Stimulated activated CD4-positive, alpha-beta T cell treated with anti-CD3 and anti-CD28 coated beads, Interleukin-12 subunit alpha, Interleukin-12 subunit beta, amount 100 ng/mL, for 24 hours (primary cell): ENCODE results near the gene WDFY2.

ENCODE experiments used
- DNase-seq, 2 experiments: peaks; one replicate each; pipeline ENCODE4 v3.0.0-alpha.2; 2020; ENCODE audit warnings: low read depth in 2 of 2

The WDFY2 gene

GRCh38 chr13:51739027-51739764, 154.9 kb downstream of the WDFY2 start:
- no peak for DNase-seq

DNA sequence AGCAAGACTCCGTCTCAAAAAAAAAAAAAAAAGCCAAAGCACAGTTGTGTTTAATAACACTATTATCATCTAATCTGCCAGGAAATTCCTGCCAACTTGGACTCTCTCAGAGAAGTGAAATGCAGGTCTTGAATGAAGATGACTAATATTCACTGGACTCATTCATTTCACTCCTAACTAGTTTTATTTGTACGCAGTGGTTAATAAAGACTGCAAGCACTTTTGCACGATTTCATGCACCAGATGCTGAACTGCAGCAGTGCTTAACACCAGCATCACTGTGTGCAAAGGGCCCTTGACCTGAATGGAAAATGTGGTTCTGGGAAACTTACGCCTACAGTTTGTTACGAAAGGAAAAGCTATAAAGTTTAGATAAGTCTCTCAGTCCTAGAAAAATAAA, 156.4 kb downstream of the WDFY2 start:
- no peak for DNase-seq

DNA sequence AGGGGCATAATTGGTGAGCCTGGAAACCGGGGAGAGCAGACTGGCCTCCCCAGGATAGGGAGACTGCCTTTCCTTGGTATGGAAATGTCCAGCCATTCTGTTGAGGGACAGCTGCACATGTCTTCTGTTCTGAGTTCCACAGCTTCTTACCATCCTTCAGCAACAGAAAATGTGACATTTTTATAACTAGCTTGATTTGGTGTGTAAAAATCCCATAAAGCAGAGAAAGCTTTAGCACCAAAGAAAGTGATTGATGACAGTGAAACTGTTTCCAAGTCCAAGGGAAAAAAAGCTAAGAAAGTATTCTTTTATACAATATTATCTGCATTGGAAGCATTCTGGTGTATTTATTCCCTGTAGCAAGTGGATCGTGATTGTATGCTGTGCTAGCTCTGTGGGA, 157.8 kb downstream of the WDFY2 start:
- no peak for DNase-seq

DNA sequence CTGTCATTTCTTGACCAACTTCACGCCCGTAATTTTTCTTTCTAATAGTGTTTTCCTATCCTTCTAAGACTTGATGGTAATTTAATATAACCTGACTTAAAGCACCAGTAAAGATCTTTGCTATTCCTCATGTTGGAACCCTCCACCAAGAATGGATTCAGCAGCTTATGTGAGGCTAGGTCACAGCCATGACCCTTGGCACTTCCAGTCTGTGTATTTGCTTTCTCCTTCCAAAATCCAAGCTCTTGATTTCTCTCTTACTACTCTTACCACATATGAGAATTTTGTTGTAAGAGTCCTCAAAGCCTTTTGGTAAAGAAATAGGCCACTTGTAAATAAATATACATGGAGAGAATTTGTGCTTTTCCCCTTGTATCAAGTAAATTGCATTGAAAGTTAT, 158.3 kb downstream of the WDFY2 start:
- no peak for DNase-seq

- no peak for DNase-seq
These were observed 161.0 kb downstream of the WDFY2 start for GRCh38 chr13:51745243-51745642.

DNA sequence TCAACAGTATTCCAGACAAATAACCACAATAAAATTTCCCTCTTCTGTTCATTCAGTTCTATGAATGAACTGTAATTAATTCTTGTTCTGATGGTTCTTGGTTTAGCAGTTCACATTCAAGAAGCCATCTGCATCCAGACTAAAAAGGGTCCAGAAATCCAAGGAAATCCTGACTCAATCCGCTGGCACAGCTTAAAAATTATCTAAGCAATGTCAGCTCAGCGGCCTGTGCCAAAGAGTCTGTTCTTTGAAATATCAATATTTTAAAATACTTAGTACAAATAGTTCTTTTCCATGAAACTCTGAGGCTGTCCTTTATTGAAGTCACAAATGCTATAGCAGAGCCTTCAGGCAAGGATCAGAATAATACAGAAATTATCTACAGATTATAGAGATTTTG, 162.5 kb downstream of the WDFY2 start:
- DNase-seq: no peak

GRCh38 chr13:51747438-51748434, 163.5 kb downstream of the WDFY2 start:
- no peak for DNase-seq

GRCh38 chr13:51756651-51757050, 172.4 kb downstream of the WDFY2 start:
- DNase-seq: no peak

DNA sequence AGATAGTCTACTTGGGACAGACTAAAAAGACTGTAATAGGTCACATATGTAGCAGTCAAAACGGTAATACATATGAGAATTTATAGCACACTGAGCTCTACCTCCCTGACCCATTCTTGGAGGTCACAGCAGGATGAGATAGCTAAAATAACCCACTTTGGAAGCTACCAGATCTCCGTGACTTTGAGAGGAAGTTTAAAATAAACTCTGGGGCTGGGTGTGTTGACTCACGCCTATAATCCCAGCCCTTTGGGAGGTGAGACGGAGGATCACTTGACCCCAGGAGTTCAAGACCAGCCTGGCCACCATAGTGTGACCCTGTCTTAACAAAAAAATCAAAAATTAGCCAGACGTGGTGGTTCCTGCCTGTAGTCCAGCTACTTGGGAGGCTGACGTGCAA, 174.4 kb downstream of the WDFY2 start:
- DNase-seq: no peak

DNA sequence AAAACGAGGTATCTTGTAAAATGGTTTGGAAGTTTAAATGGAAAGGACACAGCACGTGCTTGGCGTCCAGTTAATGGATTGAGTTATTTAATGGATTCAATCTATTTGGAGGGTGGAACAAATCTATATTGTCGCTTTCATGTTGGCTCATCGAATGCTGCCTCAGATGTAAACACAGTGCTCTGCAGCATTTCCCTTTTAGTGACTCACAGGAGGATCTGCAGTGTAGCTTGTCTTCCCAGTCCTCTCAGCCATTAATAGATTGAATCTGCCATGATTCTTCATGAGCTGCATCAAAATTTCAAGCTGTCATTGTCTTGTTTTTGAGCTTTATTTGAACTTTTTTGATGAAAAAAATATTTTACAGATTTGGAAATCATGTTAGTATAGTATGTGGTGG, 175.0 kb downstream of the WDFY2 start:
- DNase-seq: no peak

DNA sequence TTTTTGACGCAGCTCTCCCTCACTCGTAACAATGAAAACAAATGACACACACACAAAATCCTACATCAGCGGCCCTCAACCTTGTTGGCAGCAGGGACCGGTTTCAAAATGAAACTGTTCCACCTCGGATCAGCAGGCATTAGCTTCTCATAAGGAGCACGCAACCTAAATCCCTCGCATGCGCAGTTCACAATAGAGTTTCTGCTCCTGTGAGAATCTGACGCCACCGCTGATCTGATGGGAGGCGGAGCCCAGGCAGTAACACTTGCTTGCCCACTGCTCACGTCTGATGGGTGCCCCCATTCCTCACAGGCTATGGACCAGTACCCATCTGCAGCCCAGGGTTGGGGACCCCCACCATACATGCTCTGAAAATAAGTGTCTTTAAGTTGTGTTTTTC, 176.3 kb downstream of the WDFY2 start:
- no peak for DNase-seq

- no peak for DNase-seq
These were observed 177.5 kb downstream of the WDFY2 start for GRCh38 chr13:51761643-51762350.

- no peak for DNase-seq
These were observed 179.2 kb downstream of the WDFY2 start for GRCh38 chr13:51763486-51763885.

DNA sequence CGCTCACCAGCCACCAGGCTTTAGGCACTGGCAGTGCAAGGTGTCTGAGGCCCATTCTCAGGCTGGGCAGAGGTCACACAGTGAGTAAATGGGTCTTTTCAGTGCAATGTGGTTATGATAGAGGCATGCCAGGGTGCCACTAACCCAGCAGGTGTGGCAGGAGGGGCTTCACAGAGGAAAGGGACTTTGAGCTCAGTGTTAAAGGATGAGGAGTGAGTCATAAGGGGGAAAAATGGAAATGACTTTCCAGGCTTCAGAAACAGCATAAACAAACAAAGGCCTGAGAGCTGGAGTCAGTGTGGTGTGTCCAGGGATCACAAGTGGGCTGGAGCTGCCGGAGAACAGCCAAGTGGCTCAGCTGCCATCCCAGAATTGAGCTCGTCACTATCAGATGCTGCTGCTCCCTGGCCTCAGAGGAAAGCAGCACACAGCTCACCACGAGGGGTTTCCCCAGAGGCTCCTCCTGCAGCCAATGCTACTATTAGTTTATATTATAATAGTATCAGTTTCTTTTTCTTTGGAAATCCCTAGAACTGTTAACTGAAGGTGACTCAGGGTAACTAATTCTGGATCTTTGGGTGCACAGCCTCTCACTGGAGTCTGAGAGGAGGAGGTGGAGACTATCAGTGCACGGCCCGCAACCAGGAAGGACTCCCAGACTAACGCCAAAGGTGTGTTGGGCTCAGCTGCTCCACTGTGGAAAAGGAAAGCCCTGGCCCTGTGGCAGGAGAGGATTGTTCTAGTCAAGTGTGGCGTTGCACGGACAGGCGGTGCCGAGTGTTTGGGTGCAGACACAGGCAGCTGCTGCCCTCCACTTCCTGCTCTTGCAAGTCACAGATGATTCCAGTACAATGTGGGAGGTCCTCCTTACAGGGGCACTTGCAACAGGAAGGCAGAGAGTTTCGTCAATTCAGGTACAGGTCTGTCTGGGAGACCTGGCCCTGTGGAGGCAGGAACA, 180.2 kb downstream of the WDFY2 start:
- peak; percentile 58 to 64 for DNase-seq

DNA sequence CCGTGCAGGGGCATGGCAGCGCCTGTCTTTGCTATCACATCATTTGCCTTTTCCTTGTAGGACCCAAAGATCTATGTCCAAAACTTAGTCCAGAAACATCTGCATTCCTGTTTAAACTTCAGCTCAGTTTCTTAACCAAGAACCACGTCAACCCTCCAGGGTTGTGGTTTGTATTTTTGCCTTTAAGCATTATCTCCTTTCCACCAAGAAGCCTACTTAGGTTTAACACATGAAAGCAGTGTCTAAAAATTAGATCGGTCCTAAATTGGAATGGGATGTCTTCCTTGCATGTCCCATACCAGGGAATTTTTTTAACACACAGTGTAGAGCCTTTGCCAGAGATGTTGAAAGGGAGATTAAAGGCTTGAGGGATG, 180.9 kb downstream of the WDFY2 start:
- DNase-seq: no peak

DNA sequence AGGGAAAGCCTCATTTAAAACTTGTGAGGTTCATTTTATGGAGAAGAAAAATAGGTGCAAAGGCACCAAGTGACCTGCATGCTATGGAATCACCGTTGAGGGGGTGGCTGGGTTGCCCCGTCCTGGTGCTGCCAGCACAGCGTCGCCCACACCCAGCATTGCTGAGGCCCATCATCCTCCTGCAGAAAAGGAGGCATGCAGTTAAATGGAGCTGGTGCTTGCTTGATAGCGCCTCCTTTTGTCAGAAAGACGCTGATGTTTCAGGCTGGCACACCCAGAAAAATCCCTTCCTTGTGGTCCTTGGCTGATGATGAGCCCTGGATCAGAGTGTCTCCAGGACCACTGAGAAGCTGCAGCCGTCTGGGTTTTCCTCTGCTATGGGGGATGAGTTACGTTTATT, 182.8 kb downstream of the WDFY2 start:
- DNase-seq: no peak

GRCh38 chr13:51768378-51768921, 184.2 kb downstream of the WDFY2 start:
- no peak for DNase-seq

GRCh38 chr13:51768976-51769375, 184.7 kb downstream of the WDFY2 start:
- no peak for DNase-seq

DNA sequence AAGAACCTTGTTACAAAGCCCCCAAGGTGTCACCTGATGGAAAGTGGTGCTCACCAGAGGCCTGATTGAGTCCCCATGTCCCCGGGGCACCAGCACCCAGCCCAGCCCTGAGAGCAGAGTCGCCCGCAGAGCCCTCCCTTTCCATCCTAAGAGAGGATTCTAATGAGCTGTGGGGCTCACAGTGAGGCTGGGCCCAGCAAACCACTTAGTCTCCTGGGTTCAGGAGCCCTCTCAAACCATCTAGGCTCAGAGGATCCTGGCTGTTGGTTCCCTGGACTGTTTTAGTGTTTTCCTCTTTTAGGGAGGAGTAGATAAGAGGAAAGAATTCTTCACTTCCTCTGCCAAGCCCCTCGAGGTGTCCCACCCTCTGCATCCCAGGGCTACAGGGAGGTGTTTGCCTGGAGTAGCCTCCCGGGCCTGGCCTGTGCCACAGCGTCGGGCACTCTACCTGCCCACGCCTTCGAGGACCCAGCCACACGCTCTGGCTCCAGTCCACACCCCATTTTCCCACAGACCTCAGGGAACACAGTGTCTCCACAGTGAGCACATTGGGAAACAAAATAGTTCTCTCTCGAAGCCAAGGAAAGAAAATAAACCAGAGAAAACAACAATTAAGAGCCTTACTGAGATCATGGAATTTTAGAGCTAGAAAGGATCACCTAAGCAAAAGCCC, 185.3 kb downstream of the WDFY2 start:
- DNase-seq: no peak

DNA sequence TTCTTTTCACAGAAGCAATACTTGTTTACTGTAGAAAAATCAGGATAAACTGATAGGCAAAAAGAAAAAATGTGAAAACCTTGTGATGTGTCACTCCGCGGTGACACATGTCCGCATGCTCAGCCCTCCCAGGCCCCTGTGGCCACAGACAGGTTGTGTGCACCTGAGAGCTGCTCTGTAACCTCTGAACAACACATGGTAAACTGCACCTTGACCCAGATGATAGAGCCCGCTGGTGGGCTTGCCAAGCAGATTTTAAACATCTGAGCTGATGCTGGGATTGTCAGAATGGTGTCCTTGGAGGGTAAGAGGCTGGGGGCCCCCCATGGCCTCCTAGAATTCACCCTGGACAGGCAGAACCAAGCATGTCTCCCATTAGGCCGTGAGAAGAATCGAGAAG, 185.9 kb downstream of the WDFY2 start:
- DNase-seq: no peak
